GM18502 (cell line): Measurements from ENCODE around the gene OR5M11.
"Not testable (repeated sequence)": the region's sequence is repeated elsewhere in the genome, so short reads cannot be mapped to it uniquely, and the experiment has no call there.

Source experiments
- ATAC-seq: cut with Tn5 transposase; IDR thresholded peaks from one replicate; pipeline ENCODE4 v1.9.1; 2021; ENCODE audit warnings: mild to moderate bottlenecking; ENCODE audit not compliant: unreplicated experiment, poor library complexity

The OR5M11 gene

GRCh38 chr11:56543157-56543556 lies at the start of gene OR5M11:
Gene OR5M11, minus strand, starts transcription at chr11:56543257. Its CDS starts 0 bp downstream, at chr11:56543257.
- no peak for ATAC-seq

- ATAC-seq: not testable (repeated sequence)
Observed at GRCh38 chr11:56592088-56592717, 49.1 kb upstream of the OR5M11 start.

GRCh38 chr11:56577621-56578020 lies 34.6 kb upstream of the OR5M11 start, which contains the start of gene OR5M10:
Gene OR5M10, minus strand, starts transcription at chr11:56577721. Its CDS starts 0 bp downstream, at chr11:56577721.
- ATAC-seq: no peak

- no peak for ATAC-seq
Observed at GRCh38 chr11:56558574-56558973, 15.5 kb upstream of the OR5M11 start.

GRCh38 chr11:56554691-56555090 lies 11.6 kb upstream of the OR5M11 start:
- ATAC-seq: not testable (repeated sequence)

- no peak for ATAC-seq
Observed at GRCh38 chr11:56545531-56545930, 2.5 kb upstream of the OR5M11 start.

- ATAC-seq: no peak
Observed at GRCh38 chr11:56543739-56544138, 682 bp upstream of the OR5M11 start.

- ATAC-seq: no peak
Observed at GRCh38 chr11:56533054-56533740, 9.9 kb downstream of the OR5M11 start.

- no peak for ATAC-seq
Observed at GRCh38 chr11:56531856-56532255, 11.2 kb downstream of the OR5M11 start.

GRCh38 chr11:56522008-56522407 lies 21.0 kb downstream of the OR5M11 start:
- no peak for ATAC-seq

- ATAC-seq: no peak
Observed at GRCh38 chr11:56513280-56513679, 29.8 kb downstream of the OR5M11 start.

- ATAC-seq: no peak
Observed at GRCh38 chr11:56509439-56509838, 33.6 kb downstream of the OR5M11 start.

- ATAC-seq: no peak
Observed at GRCh38 chr11:56497010-56497409, 46.0 kb downstream of the OR5M11 start.

- ATAC-seq: no peak
Observed at GRCh38 chr11:56495117-56495516, 47.9 kb downstream of the OR5M11 start.
